Ishikawa (cell line): ENCODE measurements around the gene FAM163B.

Source experiments
- CEBPB ChIP-seq: IDR thresholded peaks from 2 replicates; pipeline ENCODE4 v1.6.1; 2012
- CREB1 ChIP-seq: IDR thresholded peaks from 2 replicates; pipeline ENCODE4 v1.6.1; 2012; ENCODE audit warnings: low read depth
- EGR1 ChIP-seq: IDR thresholded peaks from 2 replicates; pipeline ENCODE4 v1.6.1; 2012
- EP300 ChIP-seq: IDR thresholded peaks from 2 replicates; pipeline ENCODE4 v1.6.1; 2012; ENCODE audit warnings: borderline replicate concordance
- FOXM1 ChIP-seq: IDR thresholded peaks from 2 replicates; pipeline ENCODE4 v1.6.1; 2012; ENCODE audit warnings: low read depth, borderline replicate concordance
- MAX ChIP-seq: IDR thresholded peaks from 2 replicates; pipeline ENCODE4 v1.6.1; 2012
- NFIC ChIP-seq: IDR thresholded peaks from 2 replicates; pipeline ENCODE4 v1.6.1; 2012
- RAD21 ChIP-seq: IDR thresholded peaks from 2 replicates; pipeline ENCODE4 v1.6.1; 2012; ENCODE audit warnings: low read depth
- REST ChIP-seq: IDR thresholded peaks from 2 replicates; pipeline ENCODE4 v1.6.1; 2012; ENCODE audit warnings: low read depth, mild to moderate bottlenecking
- TAF1 ChIP-seq: IDR thresholded peaks from 2 replicates; pipeline ENCODE4 v1.6.1; 2012; ENCODE audit warnings: low read depth, mild to moderate bottlenecking
- TCF12 ChIP-seq: IDR thresholded peaks from 2 replicates; pipeline ENCODE4 v1.6.1; 2012; ENCODE audit warnings: low read depth
- TEAD4 ChIP-seq: IDR thresholded peaks from 2 replicates; pipeline ENCODE4 v1.6.1; 2012
- USF1 ChIP-seq: IDR thresholded peaks from 2 replicates; pipeline ENCODE4 v1.6.1; 2012
- YY1 ChIP-seq: IDR thresholded peaks from 2 replicates; pipeline ENCODE4 v1.6.1; 2012; ENCODE audit warnings: low read depth
- ZBTB7A ChIP-seq: IDR thresholded peaks from 2 replicates; pipeline ENCODE4 v1.6.1; 2012; ENCODE audit warnings: low read depth

Gene FAM163B

GRCh38 chr9:133647765-133648469 is 38.7 kb upstream of the FAM163B start:
- TF ChIP-seq CEBPB (no peak), ZBTB7A (no peak), RAD21 (no peak), YY1 (no peak), CREB1 (no peak), EP300 (no peak), NFIC (no peak), REST (no peak), TCF12 (no peak), TAF1 (no peak), TEAD4 (no peak), FOXM1 (no peak), MAX (no peak), EGR1 (no peak), USF1 (no peak)

- TF ChIP-seq EP300 (no peak), TEAD4 (no peak), TAF1 (no peak), USF1 (no peak), YY1 (no peak), NFIC (no peak), RAD21 (no peak), TCF12 (no peak), REST (no peak), FOXM1 (no peak), ZBTB7A (no peak), MAX (no peak), CREB1 (no peak), CEBPB (no peak)
Observed at GRCh38 chr9:133647148-133647547, 38.0 kb upstream of the FAM163B start.

GRCh38 chr9:133645021-133645765 is 36.0 kb upstream of the FAM163B start:
- TF ChIP-seq REST (no peak), ZBTB7A (no peak), CREB1 (no peak), TAF1 (no peak), EP300 (no peak), NFIC (no peak), RAD21 (no peak), TCF12 (no peak), USF1 (no peak), TEAD4 (no peak), CEBPB (no peak), FOXM1 (no peak), YY1 (no peak), MAX (no peak), EGR1 (no peak)
